ENCODE measurements around the gene HIC1. TPM values are rescaled to one million over a fixed set of nuclear protein-coding genes. Genes with fewer than 3 reads are reported as not detected.

Gene HIC1
- total RNA-seq, 1 donor from 2014 or later, result 2.3 TPM

- DNase-seq (ENCODE audit: low read depth), result peak; percentile 36
These were observed 48.3 kb downstream of the HIC1 start for GRCh38 chr17:2102931-2103809.

GRCh38 chr17:2105663-2106062, 50.8 kb downstream of the HIC1 start:
- DNase-seq (ENCODE audit: low read depth), result no peak

GRCh38 chr17:2106308-2106955, 51.5 kb downstream of the HIC1 start:
- no peak for DNase-seq (ENCODE audit: low read depth)

GRCh38 chr17:2107050-2107449, 52.1 kb downstream of the HIC1 start:
- no peak for DNase-seq (ENCODE audit: low read depth)

GRCh38 chr17:2107506-2107905, 52.6 kb downstream of the HIC1 start:
- DNase-seq (ENCODE audit: low read depth), result no peak

- no peak for DNase-seq (ENCODE audit: low read depth)
These were observed 53.3 kb downstream of the HIC1 start for GRCh38 chr17:2108170-2108569.

- no peak for DNase-seq (ENCODE audit: low read depth)
These were observed 55.5 kb downstream of the HIC1 start for GRCh38 chr17:2110436-2110835.

GRCh38 chr17:2111691-2112090, 56.8 kb downstream of the HIC1 start:
- no peak for DNase-seq (ENCODE audit: low read depth)

Other genes with a start within 250 kb of the HIC1 start
- gene SMYD4, start 225.2 kb upstream of the HIC1 start, total RNA-seq, result 10.1 and 12.1 TPM in 2 replicates
- 26.6 and 59.5 TPM in 2 replicates for gene RPA1, start 225.1 kb upstream of the HIC1 start, total RNA-seq
- 0.35 and 4.3 TPM in 2 replicates for gene RTN4RL1, start 29.8 kb upstream of the HIC1 start, total RNA-seq
- 18.4 and 36.2 TPM in 2 replicates for gene DPH1, start 24.9 kb upstream of the HIC1 start, total RNA-seq
- gene OVCA2, start 13.1 kb upstream of the HIC1 start, total RNA-seq, result 24.0 and 93.4 TPM in 2 replicates
- 15.1 and 75.5 TPM in 2 replicates for gene SMG6, start 248.7 kb downstream of the HIC1 start, total RNA-seq
- 19.4 and 19.7 TPM in 2 replicates for gene SRR, start 248.8 kb downstream of the HIC1 start, total RNA-seq

Data from renal cortical epithelial cell (primary cell).